ENCODE measurements around the gene RPTOR. TPM values are rescaled to one million over a fixed set of nuclear protein-coding genes. Genes with fewer than 3 reads are reported as not detected.

Gene RPTOR
- total RNA-seq, 1 donor from 2014 or later: 65.9 TPM

DNA sequence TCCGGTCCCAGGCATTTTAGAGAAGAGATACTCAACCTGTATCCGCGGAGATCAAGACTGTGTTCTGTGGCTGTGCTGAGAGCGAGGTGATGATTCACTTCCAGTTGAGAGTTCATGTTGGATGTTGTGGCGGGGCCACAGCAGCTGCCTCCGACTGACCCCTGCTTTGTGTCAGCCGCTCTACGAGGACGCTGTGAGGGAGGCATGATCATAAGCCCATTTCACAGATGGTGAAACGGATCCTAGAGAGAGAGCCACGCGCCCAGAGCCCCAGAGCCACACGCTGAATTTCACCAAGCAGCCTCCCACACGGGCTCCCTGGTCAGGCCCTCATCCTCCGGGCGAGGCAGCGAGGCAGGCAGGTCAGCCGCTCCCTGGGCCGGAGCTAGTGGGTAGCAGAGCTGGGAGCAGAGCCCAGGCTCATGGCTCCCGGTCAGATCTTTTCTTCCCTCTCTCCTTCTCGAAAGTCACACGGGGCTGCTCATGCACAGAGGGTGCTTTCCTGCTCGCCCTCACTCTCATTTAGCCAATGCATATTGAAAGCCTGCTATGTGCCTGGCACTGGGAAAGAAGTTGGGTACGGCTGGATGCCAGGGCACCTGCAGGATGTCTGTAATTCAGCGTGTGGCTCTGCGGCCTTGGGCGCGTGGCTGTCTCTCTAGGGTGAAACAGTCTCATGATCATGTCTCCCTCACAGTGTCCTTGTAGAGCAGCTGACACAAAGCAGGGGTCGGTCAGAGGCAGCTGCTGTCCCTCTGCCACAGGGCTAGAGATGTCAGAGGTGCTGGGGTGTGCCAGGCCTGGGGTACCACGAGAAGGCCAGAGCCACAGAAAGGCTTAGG is 291.4 kb downstream of the RPTOR start:
- no peak for DNase-seq
- no peaks in the 10 kb centered on the region for H3K27me3 Mint-ChIP-seq
- no peak overlapping the region for H3K4me3 Mint-ChIP-seq
- ATAC-seq (ENCODE audit: low read depth): no peak
- H3K27ac Mint-ChIP-seq: no peak overlapping the region
- CTCF ChIA-PET: no interaction called here
- no peaks in the 10 kb centered on the region for H3K9me3 Mint-ChIP-seq
- H3K36me3 Mint-ChIP-seq (ENCODE audit: low read depth): peaks cover 10% of the 10 kb centered on the region
- POLR2A ChIA-PET: interaction anchor here (0.5 kb wide), 1 partner anchor 74 kb away, joined by 4 read pairs; no protein-coding TSS in a partner anchor
- TF ChIP-seq, protein P1, sequence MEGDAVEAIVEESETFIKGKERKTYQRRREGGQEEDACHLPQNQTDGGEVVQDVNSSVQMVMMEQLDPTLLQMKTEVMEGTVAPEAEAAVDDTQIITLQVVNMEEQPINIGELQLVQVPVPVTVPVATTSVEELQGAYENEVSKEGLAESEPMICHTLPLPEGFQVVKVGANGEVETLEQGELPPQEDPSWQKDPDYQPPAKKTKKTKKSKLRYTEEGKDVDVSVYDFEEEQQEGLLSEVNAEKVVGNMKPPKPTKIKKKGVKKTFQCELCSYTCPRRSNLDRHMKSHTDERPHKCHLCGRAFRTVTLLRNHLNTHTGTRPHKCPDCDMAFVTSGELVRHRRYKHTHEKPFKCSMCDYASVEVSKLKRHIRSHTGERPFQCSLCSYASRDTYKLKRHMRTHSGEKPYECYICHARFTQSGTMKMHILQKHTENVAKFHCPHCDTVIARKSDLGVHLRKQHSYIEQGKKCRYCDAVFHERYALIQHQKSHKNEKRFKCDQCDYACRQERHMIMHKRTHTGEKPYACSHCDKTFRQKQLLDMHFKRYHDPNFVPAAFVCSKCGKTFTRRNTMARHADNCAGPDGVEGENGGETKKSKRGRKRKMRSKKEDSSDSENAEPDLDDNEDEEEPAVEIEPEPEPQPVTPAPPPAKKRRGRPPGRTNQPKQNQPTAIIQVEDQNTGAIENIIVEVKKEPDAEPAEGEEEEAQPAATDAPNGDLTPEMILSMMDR (IDR thresholded peaks at IDR 0.05): no peak
- peaks cover 23% of the 10 kb centered on the region for H3K4me1 Mint-ChIP-seq
- intact Hi-C loops (cut with micrococcal nuclease): loop anchor here (10.0 kb wide), 1 partner anchor 171 kb away; no protein-coding TSS in a partner anchor

DNA sequence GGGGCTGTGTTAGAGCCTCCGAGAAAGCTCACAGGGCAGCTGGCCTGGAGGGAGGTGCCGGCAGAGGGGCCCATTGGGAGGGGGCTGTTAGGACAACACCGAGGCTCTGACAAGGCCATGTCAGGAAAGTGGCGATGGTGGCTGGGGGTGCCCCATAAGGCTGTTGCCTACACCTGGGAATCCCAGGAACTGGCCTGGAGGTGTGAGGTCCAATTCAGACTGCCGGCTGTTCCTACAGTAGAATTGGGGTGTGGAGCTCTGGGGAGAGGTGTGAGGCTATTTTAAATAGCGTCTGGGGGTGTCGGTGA is 292.0 kb downstream of the RPTOR start:
- ChIA-PET CTCF (no interaction called here), POLR2A (interaction anchor here (0.5 kb wide), 1 partner anchor 74 kb away, joined by 4 read pairs; no protein-coding TSS in a partner anchor)
- TF ChIP-seq, protein P1 (IDR thresholded peaks at IDR 0.05): no peak
- Mint-ChIP-seq H3K9me3 (no peaks in the 10 kb centered on the region), H3K27me3 (no peaks in the 10 kb centered on the region), H3K4me3 (no peak overlapping the region), H3K4me1 (peaks cover 20% of the 10 kb centered on the region), H3K36me3 (ENCODE audit: low read depth) (peaks cover 10% of the 10 kb centered on the region), H3K27ac (no peak overlapping the region)
- DNase-seq: no peak
- ATAC-seq (ENCODE audit: low read depth): no peak
- intact Hi-C loops (cut with micrococcal nuclease): loop anchor here (10.0 kb wide), 1 partner anchor 172 kb away; no protein-coding TSS in a partner anchor

DNA sequence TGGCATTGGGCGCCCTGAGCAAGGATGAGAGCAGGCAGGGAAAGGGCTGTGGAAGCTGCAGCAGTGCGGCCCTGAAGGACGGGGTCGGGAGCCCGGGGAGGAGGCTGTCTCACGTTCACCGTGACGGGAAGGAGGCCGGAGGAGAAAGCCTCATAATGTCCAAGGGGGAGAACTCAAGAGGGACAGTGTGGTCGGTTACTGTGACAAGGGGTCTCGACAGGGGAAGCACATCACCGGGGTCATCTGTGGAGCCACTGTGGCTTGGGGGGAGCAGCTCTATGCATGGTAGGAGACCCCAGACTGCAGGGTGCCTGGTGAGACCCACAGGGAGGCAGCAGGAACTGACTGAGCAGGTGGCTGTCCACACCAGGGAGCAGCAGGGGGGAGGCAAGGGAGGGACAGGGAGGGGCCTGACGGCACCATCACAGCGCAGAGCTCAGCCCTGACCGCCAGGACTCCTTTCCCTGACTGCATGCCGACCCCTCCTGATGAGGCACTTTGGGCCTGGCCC is 292.4 kb downstream of the RPTOR start:
- Mint-ChIP-seq H3K36me3 (ENCODE audit: low read depth) (peaks cover 10% of the 10 kb centered on the region), H3K4me1 (peaks cover 16% of the 10 kb centered on the region), H3K4me3 (no peak overlapping the region), H3K27me3 (no peaks in the 10 kb centered on the region), H3K27ac (no peak overlapping the region), H3K9me3 (no peaks in the 10 kb centered on the region)
- ChIA-PET POLR2A (interaction anchor here (0.5 kb wide), 1 partner anchor 73 kb away, joined by 4 read pairs; no protein-coding TSS in a partner anchor), CTCF (no interaction called here)
- TF ChIP-seq, protein P1 (IDR thresholded peaks at IDR 0.05): no peak
- DNase-seq (no peak), ATAC-seq (ENCODE audit: low read depth) (no peak)
- intact Hi-C loops (cut with micrococcal nuclease): loop anchor here (10.0 kb wide), 1 partner anchor 172 kb away; no protein-coding TSS in a partner anchor

DNA sequence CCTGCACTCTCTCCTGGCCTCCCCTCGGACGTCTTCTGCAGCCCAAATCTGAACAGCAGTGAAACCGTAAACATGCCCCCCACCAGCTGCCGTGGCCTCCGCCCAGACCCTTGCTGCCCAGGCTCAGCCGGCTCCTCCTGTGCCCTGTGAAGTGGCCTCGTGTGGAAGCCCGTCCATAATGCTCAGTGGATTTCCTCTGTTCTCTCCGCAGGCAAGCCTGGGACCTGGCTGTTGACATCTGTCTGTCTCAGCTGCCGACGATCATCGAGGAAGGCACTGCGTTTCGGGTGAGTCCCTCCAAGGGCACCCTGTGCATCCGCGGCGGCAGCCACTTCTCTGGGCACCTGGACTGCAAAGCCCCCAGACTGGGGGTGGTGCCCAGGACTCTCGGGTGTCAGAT is 293.1 kb downstream of the RPTOR start:
- peaks cover 9% of the 10 kb centered on the region for H3K4me1 Mint-ChIP-seq
- no peaks in the 10 kb centered on the region for H3K27me3 Mint-ChIP-seq
- TF ChIP-seq, protein P1 (IDR thresholded peaks at IDR 0.05): no peak
- intact Hi-C loops (cut with micrococcal nuclease): loop anchor here (10.0 kb wide), 1 partner anchor 173 kb away; no protein-coding TSS in a partner anchor
- POLR2A ChIA-PET: no interaction called here
- CTCF ChIA-PET: no interaction called here
- no peaks in the 10 kb centered on the region for H3K9me3 Mint-ChIP-seq
- no peak overlapping the region for H3K4me3 Mint-ChIP-seq
- peaks cover 10% of the 10 kb centered on the region for H3K36me3 Mint-ChIP-seq (ENCODE audit: low read depth)
- H3K27ac Mint-ChIP-seq: no peak overlapping the region
- no peak for DNase-seq
- no peak for ATAC-seq (ENCODE audit: low read depth)

DNA sequence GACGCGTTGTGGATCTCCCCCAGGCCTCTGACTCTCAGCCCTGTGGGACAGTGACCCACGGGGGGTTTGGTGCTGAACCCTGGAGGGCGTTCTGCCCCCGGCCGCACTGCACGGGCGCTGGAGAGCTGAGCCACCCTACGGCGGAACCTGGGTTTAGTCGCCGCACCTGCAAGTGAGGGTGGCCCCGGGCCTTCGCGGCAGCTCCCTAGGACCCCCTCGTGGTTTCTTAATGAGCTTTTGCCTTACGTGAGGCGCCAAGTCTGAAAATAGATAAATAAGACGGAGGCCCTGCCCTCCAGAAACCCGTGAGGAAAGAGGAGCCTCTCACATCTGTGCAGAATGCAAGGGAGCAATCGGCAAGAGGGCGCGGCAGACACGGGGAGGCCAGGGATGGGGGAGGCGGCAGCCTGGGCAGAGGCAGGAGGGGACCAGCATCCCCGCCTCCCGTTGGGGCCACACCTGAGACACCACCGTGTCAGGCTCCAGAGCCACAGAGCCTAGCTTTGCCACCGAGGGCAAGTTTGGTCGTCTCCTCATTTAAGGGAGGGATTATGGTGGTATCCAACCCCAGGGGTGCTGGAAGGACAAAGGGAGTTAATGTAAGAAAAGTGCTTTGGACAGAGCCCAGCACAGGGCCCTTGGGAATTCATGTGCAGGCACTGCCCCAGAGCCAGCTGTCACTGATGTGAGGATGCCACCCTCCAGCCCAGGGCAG is 293.8 kb downstream of the RPTOR start:
- DNase-seq: no peak
- TF ChIP-seq, protein P1 (IDR thresholded peaks at IDR 0.05): no peak
- no peaks in the 10 kb centered on the region for H3K9me3 Mint-ChIP-seq

More for the DNA sequence above, 293.8 kb downstream of the RPTOR start:
- H3K36me3 Mint-ChIP-seq (ENCODE audit: low read depth): peaks cover 9% of the 10 kb centered on the region
- H3K4me3 Mint-ChIP-seq: no peak overlapping the region
- ChIA-PET CTCF (no interaction called here), POLR2A (no interaction called here)
- peaks cover 2% of the 10 kb centered on the region for H3K4me1 Mint-ChIP-seq
- intact Hi-C loops (cut with micrococcal nuclease): loop anchor here (10.0 kb wide), 1 partner anchor 174 kb away; no protein-coding TSS in a partner anchor
- H3K27me3 Mint-ChIP-seq: no peaks in the 10 kb centered on the region
- no peak for ATAC-seq (ENCODE audit: low read depth)
- no peak overlapping the region for H3K27ac Mint-ChIP-seq
